K562 (cell line): Measurements from ENCODE around the gene RBMS3. TPM values are rescaled to one million over a fixed set of nuclear protein-coding genes. Genes with fewer than 3 reads are reported as not detected.

ENCODE experiments used
- ATAC-seq: fragments of 200-7000 bp; cut with Tn5 transposase; 3 replicates; pipeline ENCODE4 v1.9.1; 2020; ENCODE audit warnings: moderate library complexity
- BruUV-seq: library from RNA; stranded (reverse); fragments of 400-500 nt; replicated peaks from 2 replicates; lab custom pipeline; 2021; lab: Mats Ljungman, UMichigan
- CTCF ChIA-PET: fragments of 300-600 bp; formaldehyde crosslinking; extraction: SDS; loops from one replicate; lab custom pipeline; 2021; ENCODE audit warnings: low intra/inter-chr PET ratio; lab: Yijun Ruan, JAX
- POLR2A ChIA-PET: fragments of 300-600, 350-650 bp; sonication (Branson Sonifier 250); formaldehyde crosslinking; extraction: SDS; loops from one replicate; lab custom pipeline; 2021; ENCODE audit warnings: antibody characterized with exemption, inconsistent platforms; lab: Yijun Ruan, JAX
- DNase-seq, 4 experiments: peaks; one replicate each; pipeline versions ENCODE4 v3.0.0 to v3.0.0-alpha.2; 2011 to 2018; ENCODE audit warnings: low spot score in 3 of 4, mixed read lengths in 3 of 4; ENCODE audit errors: extremely low read depth in 1 of 4
- FAIRE-seq: peaks from 2 replicates; lab custom pipeline; 2011; peaks lifted over from hg19 to GRCh38; lab: Jason Lieb, UNC
- H2AFZ ChIP-seq: 2 replicates; pipeline ENCODE4 v1.6.0; 2011; ENCODE audit warnings: low read depth, low read length, control low read depth, inconsistent platforms
- H3K27ac ChIP-seq: fragments of 200-600 bp; 3 replicates; pipeline ENCODE4 v1.8.0; 2011; ENCODE audit warnings: low read depth, mild to moderate bottlenecking, control low read depth, inconsistent platforms, low read length, moderate library complexity, mixed read lengths; ENCODE audit errors: extremely low read depth
- H3K27me3 ChIP-seq, 2 experiments: fragments of 300-600 bp in 1 of 2; 2 replicates in 1 of 2; 3 replicates in 1 of 2; pipeline versions ENCODE4 v1.6.0 to v1.8.0; 2011; ENCODE audit warnings: inconsistent platforms in 2 of 2, low read length in 2 of 2, mild to moderate bottlenecking in 1 of 2, mixed read lengths in 1 of 2, moderate library complexity in 1 of 2; ENCODE audit not compliant: control insufficient read depth in 2 of 2, insufficient read depth in 2 of 2
- H3K36me3 ChIP-seq: fragments of 300-600 bp; 3 replicates; pipeline ENCODE4 v1.8.0; 2011; ENCODE audit warnings: mild to moderate bottlenecking, low read length, inconsistent platforms; ENCODE audit not compliant: control insufficient read depth, insufficient read depth
- H3K4me1 ChIP-seq, 2 experiments: fragments of 200-600 bp in 1 of 2; replicated peaks in 1 of 2; 2 replicates in 1 of 2; 3 replicates in 1 of 2; pipeline versions ENCODE4 v1.5.1 to v1.8.0; 2011; ENCODE audit warnings: inconsistent platforms in 2 of 2, low read length in 2 of 2, mild to moderate bottlenecking in 1 of 2, mixed read lengths in 1 of 2, moderate library complexity in 1 of 2; ENCODE audit not compliant: control insufficient read depth in 2 of 2, insufficient read depth in 2 of 2
- H3K4me2 ChIP-seq: 2 replicates; pipeline ENCODE4 v1.6.1; 2011; ENCODE audit warnings: low read length, control low read depth, inconsistent platforms, mixed read lengths; ENCODE audit not compliant: insufficient read depth
- H3K4me3 ChIP-seq: fragments of 200-600 bp; sonication (generic), shearing (Covaris generic); 2 replicates; pipeline ENCODE4 v1.5.1; 2016; ENCODE audit warnings: control low read depth, inconsistent platforms
- H3K79me2 ChIP-seq: fragments of 200-600 bp; 3 replicates; pipeline ENCODE4 v1.8.0; 2011; ENCODE audit warnings: low read length, inconsistent platforms; ENCODE audit not compliant: control insufficient read depth, insufficient read depth
- H3K9ac ChIP-seq, 2 experiments: 2 replicates each; pipeline versions ENCODE4 v1.6.0 to v1.6.1; 2011; ENCODE audit warnings: low read depth in 2 of 2, low read length in 2 of 2, control low read depth in 1 of 2, inconsistent platforms in 1 of 2, mild to moderate bottlenecking in 1 of 2, mixed read lengths in 1 of 2; ENCODE audit not compliant: insufficient read depth in 1 of 2
- H3K9me1 ChIP-seq: one replicate; pipeline ENCODE4 v1.6.0; 2011; ENCODE audit warnings: inconsistent platforms, mild to moderate bottlenecking, low read length, moderate library complexity; ENCODE audit not compliant: control insufficient read depth, insufficient read depth
- H3K9me3 ChIP-seq: replicated peaks from 2 replicates; pipeline ENCODE4 v1.5.1; 2011; ENCODE audit warnings: low read depth, low read length, inconsistent platforms; ENCODE audit not compliant: control insufficient read depth, insufficient read depth
- H4K20me1 ChIP-seq: replicated peaks from 2 replicates; pipeline ENCODE4 v1.6.1; 2011; ENCODE audit warnings: low read length, inconsistent platforms, mixed read lengths; ENCODE audit not compliant: control insufficient read depth, insufficient read depth
- E2F8 ChIP-seq: fragments of 450-650 bp; IDR thresholded peaks from 2 replicates; pipeline ENCODE4 v1.7.1; 2018; ENCODE audit warnings: mild to moderate bottlenecking, low read depth; ENCODE audit not compliant: partially characterized antibody
- GTF2E2 ChIP-seq: fragments of 200-800 bp; sonication (Bioruptor generic); IDR thresholded peaks from 2 replicates; pipeline ENCODE4 v1.6.1; 2016; ENCODE audit warnings: missing genetic modification characterization, missing compliant biosample characterization
- NBN ChIP-seq: fragments of 450-650 bp; IDR thresholded peaks from 2 replicates; pipeline ENCODE4 v1.6.1; 2016; ENCODE audit warnings: low read depth, mild to moderate bottlenecking
- PHTF2 ChIP-seq: fragments of 250-450 bp; sonication (Bioruptor Pico); IDR thresholded peaks from 2 replicates; pipeline ENCODE4 v1.5.0; 2021; ENCODE audit warnings: mild to moderate bottlenecking
- PTBP1 ChIP-seq: fragments of 200-400 bp; formaldehyde crosslinking; IDR thresholded peaks from 2 replicates; pipeline ENCODE4 v1.6.1; 2017; ENCODE audit warnings: low read depth, low read length
- SMARCB1 ChIP-seq: IDR thresholded peaks from 2 replicates; pipeline ENCODE4 v1.6.1; 2011; ENCODE audit warnings: improper control_type of control experiment, low read depth; ENCODE audit not compliant: insufficient read length
- TCF3 ChIP-seq: sonication (generic); formaldehyde crosslinking; IDR thresholded peaks from 2 replicates; pipeline ENCODE4 v1.4.0; 2020; ENCODE audit warnings: mild to moderate bottlenecking, missing genetic modification reagents
- ZNF217 ChIP-seq: sonication (generic); formaldehyde crosslinking; IDR thresholded peaks from 2 replicates; pipeline ENCODE4 v1.8.0; 2022; ENCODE audit warnings: mild to moderate bottlenecking, missing genetic modification reagents
- ZNF224 ChIP-seq: sonication (generic); formaldehyde crosslinking; IDR thresholded peaks from 2 replicates; pipeline ENCODE4 v1.8.0; 2022; ENCODE audit warnings: mild to moderate bottlenecking, missing genetic modification reagents
- ZNF23 ChIP-seq: fragments of 250-450 bp; sonication (Bioruptor Pico); IDR thresholded peaks from 2 replicates; pipeline ENCODE4 v1.4.0; 2020; ENCODE audit warnings: mild to moderate bottlenecking
- ZNF584 ChIP-seq: fragments of 200-800 bp; sonication (Bioruptor generic); IDR thresholded peaks from 2 replicates; pipeline ENCODE4 v1.6.1; 2016; ENCODE audit warnings: low read depth, mild to moderate bottlenecking, missing genetic modification characterization, missing compliant biosample characterization
- WGBS: fragments of 100-300 bp; shearing (Covaris generic); methylation state at CpG from one replicate; pipeline ENCODE4 v1.1.6; 2016; ENCODE audit warnings: low coverage, mixed read lengths; ENCODE audit not compliant: insufficient coverage; ENCODE audit errors: missing lambda C conversion rate; 5-methylcytosine and 5-hydroxymethylcytosine counted together
- in situ Hi-C: fragments of 300-500 bp; cut with MboI; formaldehyde crosslinking; loops from 4 replicates; pipeline ENCODE4 v1.15.0; 2018; ENCODE audit warnings: inconsistent platforms, mixed read lengths
- intact Hi-C: fragments of 100-400 bp; cut with micrococcal nuclease; formaldehyde crosslinking; loops from 2 replicates; pipeline ENCODE4 v1.14.2; 2022
- polyA plus RNA-seq, 8 experiments: library from polyadenylated mRNA; depleted of rRNA in 4 of 8; stranded (reverse) in 5 of 8; unstranded in 3 of 8; fragments of >200 nt; fragmentation: Nextera tagmentation in 2 of 8; fragmentation: Illumina TruSeq in 1 of 8; extraction: Ambion mirVana in 2 of 8; extraction: Trizol in 1 of 8; gene quantifications; 2 replicates each; pipeline versions ENCODE4 v1.2.1 to v1.2.3, GENCODE V29; 2011 to 2014; ENCODE audit warnings: inconsistent platforms in 1 of 8, missing spikeins in 1 of 8
- total RNA-seq, 7 experiments: library from RNA; depleted of rRNA in 6 of 7; stranded (reverse); fragments of >200 nt in 6 of 7; fragmentation: Illumina TruSeq in 2 of 7; extraction: Trizol in 2 of 7; gene quantifications; 2 replicates each; pipeline versions ENCODE4 v1.2.1 to v1.2.3, GENCODE V29; 2011 to 2021; ENCODE audit warnings: low replicate concordance in 1 of 7
- TF ChIP-seq, protein P1 (sequence below): sonication (generic); formaldehyde crosslinking; IDR thresholded peaks from 2 replicates; pipeline ENCODE4 v1.8.1; 2022; ENCODE audit warnings: missing genetic modification reagents

Gene RBMS3
- total and polyA plus RNA-seq, 9 of the 15 experiments (the other 6 are each of a cell fraction or from before 2014, with no cell fraction given) = 0.20 TPM; not detected in 8

DNA sequence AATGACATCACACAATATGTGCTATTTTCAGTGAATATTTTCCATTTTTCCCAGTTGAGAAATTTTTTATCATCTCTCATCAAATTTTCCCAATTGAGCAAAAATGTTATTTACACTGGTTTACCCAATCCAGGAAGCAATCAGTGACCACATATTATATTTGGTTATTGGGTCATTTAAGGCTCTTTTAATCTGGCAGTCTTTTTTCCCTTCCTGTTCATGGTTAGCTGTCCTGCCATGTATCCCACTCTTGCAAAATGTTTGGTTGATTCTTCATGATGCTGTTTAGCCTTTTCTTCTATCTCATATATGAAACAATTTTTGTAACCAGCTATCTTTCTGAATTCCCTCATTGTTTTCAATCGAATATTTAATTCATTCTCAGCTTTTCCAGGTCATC is 626.0 kb downstream of the RBMS3 start:
- H3K9me3 ChIP-seq = no peaks in the 10 kb centered on the region; the same call in 1 of the 2 replicates
- no peaks in the 10 kb centered on the region for H3K9me1 ChIP-seq
- H2AFZ ChIP-seq = no peak overlapping the region
- no peak overlapping the region for H3K4me3 ChIP-seq
- BruUV-seq = no TSS peak
- H3K79me2 ChIP-seq = no peaks in the 10 kb centered on the region
- no peak overlapping the region for H3K9ac ChIP-seq
- ATAC-seq = no peak
- TF ChIP-seq ZNF584 (CRISPR knock-in tag) (no peak), SMARCB1 (no peak), GTF2E2 (tag) (no peak), PTBP1 (no peak), E2F8 (no peak), PHTF2 (CRISPR knock-in tag) (no peak), ZNF217 (CRISPR knock-in tag) (no peak), ZNF23 (CRISPR knock-in tag) (no peak), ZNF224 (CRISPR knock-in tag) (no peak), TCF3 (CRISPR knock-in tag) (no peak), NBN (no peak)
- TF ChIP-seq, protein P1, sequence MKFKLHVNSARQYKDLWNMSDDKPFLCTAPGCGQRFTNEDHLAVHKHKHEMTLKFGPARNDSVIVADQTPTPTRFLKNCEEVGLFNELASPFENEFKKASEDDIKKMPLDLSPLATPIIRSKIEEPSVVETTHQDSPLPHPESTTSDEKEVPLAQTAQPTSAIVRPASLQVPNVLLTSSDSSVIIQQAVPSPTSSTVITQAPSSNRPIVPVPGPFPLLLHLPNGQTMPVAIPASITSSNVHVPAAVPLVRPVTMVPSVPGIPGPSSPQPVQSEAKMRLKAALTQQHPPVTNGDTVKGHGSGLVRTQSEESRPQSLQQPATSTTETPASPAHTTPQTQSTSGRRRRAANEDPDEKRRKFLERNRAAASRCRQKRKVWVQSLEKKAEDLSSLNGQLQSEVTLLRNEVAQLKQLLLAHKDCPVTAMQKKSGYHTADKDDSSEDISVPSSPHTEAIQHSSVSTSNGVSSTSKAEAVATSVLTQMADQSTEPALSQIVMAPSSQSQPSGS (CRISPR knock-in tag) = no peak
- TF ChIP-seq, all 486 proteins: peak for 0
- WGBS = 5% methylated on average over 1 of the region's 1 CpG
- POLR2A ChIA-PET = no interaction called here
- CTCF ChIA-PET = no interaction called here
- Histone ChIP-seq H3K27me3 (no peaks in the 10 kb centered on the region), H3K27ac (no peak overlapping the region), H3K4me1 (no peaks in the 10 kb centered on the region), H3K4me2 (no peak overlapping the region), H4K20me1 (no peaks in the 10 kb centered on the region), H3K36me3 (no peaks in the 10 kb centered on the region)
- DNase-seq = no peak
- in situ Hi-C loops = no loop called here
- intact Hi-C loops = no loop called here
- FAIRE-seq = no peak
